Progenitor cell of endocrine pancreas (in vitro differentiated cells): ENCODE results near the gene NUDT1. TPM values are rescaled to one million over a fixed set of nuclear protein-coding genes. Genes with fewer than 3 reads are reported as not detected.

ENCODE experiments used
- DNase-seq: peaks from one replicate; pipeline ENCODE4 v3.0.0; 2021; ENCODE audit warnings: low spot score; ENCODE audit not compliant: unreplicated experiment
- H3K27ac Mint-ChIP-seq: 2 replicates; pipeline ENCODE4 v1.8.0; 2021; ENCODE audit warnings: mild to moderate bottlenecking, moderate library complexity, mixed read lengths
- H3K27me3 Mint-ChIP-seq: 2 replicates; pipeline ENCODE4 v1.8.0; 2021; ENCODE audit warnings: mixed read lengths
- H3K36me3 Mint-ChIP-seq: 2 replicates; pipeline ENCODE4 v1.8.0; 2022; ENCODE audit warnings: mixed read lengths; ENCODE audit not compliant: insufficient read depth
- H3K4me1 Mint-ChIP-seq: 2 replicates; pipeline ENCODE4 v1.8.0; 2021; ENCODE audit warnings: low read depth, mixed read lengths
- H3K4me3 Mint-ChIP-seq: 2 replicates; pipeline ENCODE4 v1.8.0; 2021; ENCODE audit warnings: low read depth, mild to moderate bottlenecking, moderate library complexity, mixed read lengths
- H3K9me3 Mint-ChIP-seq: 2 replicates; pipeline ENCODE4 v1.8.0; 2021; ENCODE audit warnings: low read depth, mixed read lengths
- CTCF ChIP-seq: fragments of 200-600 bp; sonication (generic); IDR thresholded peaks from one replicate; pipeline ENCODE4 v1.5.0; 2021; ENCODE audit warnings: antibody characterized with exemption, mild to moderate bottlenecking; ENCODE audit not compliant: unreplicated experiment
- total RNA-seq: library from RNA; stranded (reverse); gene quantifications from 2 replicates; pipeline ENCODE4 v1.2.1, GENCODE V29; 2021

The NUDT1 gene
- total RNA-seq, 1 donor from 2014 or later, result 22.1 TPM

DNA sequence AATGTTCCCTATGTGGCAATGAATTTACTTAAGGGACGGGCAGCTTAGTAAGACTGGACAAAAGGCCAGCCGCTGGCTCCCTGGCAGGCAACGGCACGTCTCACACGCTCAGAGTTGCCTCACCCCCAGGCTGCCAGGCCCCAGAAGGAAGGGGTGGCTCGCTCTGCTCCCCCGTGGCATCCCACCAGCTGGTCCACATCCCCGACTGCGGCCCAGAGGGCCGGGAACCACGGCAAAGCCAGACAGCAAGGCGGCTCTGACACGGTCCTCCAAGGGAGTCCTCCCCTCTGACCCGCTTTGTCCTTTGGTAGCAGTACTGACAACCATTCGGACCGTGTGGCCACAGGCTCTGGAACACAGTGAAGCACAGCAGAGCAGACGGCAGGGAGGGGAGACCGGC, 34.1 kb downstream of the NUDT1 start:
- no peak overlapping the region for H3K4me3 Mint-ChIP-seq
- no peak for DNase-seq
- H3K36me3 Mint-ChIP-seq, result peaks cover 3% of the 10 kb centered on the region
- no peak overlapping the region for H3K27ac Mint-ChIP-seq
- TF ChIP-seq CTCF, result no peak
- H3K27me3 Mint-ChIP-seq, result peaks cover 3% of the 10 kb centered on the region
- H3K4me1 Mint-ChIP-seq, result peaks cover 7% of the 10 kb centered on the region
- H3K9me3 Mint-ChIP-seq, result no peaks in the 10 kb centered on the region

- no peaks in the 10 kb centered on the region for H3K36me3 Mint-ChIP-seq
- no peak for TF ChIP-seq CTCF
- no peaks in the 10 kb centered on the region for H3K9me3 Mint-ChIP-seq
- H3K27me3 Mint-ChIP-seq, result no peaks in the 10 kb centered on the region
- H3K4me3 Mint-ChIP-seq, result no peak overlapping the region
- H3K27ac Mint-ChIP-seq, result no peak overlapping the region
- no peak for DNase-seq
- H3K4me1 Mint-ChIP-seq, result peaks cover 16% of the 10 kb centered on the region
Observed at GRCh38 chr7:2278026-2278425, 36.0 kb downstream of the NUDT1 start.

- H3K36me3 Mint-ChIP-seq, result no peaks in the 10 kb centered on the region
- peaks cover 16% of the 10 kb centered on the region for H3K4me1 Mint-ChIP-seq
- H3K27me3 Mint-ChIP-seq, result no peaks in the 10 kb centered on the region
- H3K27ac Mint-ChIP-seq, result peak overlapping the region; percentile 15
- TF ChIP-seq CTCF, result no peak
- H3K9me3 Mint-ChIP-seq, result no peaks in the 10 kb centered on the region
- H3K4me3 Mint-ChIP-seq, result no peak overlapping the region
- no peak for DNase-seq
Observed at GRCh38 chr7:2279896-2280295, 37.9 kb downstream of the NUDT1 start.

DNA sequence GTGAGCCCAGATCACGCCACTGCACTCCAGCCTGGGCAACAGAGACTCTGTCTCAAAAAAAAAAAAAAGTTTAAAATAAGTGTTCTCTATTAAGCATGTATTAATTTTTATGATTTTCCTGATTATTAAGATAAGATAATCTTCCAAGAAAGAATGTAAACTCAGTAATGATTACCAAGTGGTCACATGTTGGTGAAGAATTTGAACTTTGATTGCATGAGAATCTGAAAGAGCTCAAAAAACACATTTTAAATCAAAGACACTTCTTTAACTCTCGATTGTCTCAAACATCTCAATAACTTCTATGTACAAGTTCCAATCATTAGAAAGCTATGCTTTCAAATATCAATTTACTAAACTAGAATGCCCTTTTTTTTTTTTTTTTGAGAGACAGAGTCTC, 38.4 kb downstream of the NUDT1 start:
- no peaks in the 10 kb centered on the region for H3K27me3 Mint-ChIP-seq
- no peak overlapping the region for H3K27ac Mint-ChIP-seq
- DNase-seq, result no peak
- H3K9me3 Mint-ChIP-seq, result no peaks in the 10 kb centered on the region
- TF ChIP-seq CTCF, result no peak
- no peak overlapping the region for H3K4me3 Mint-ChIP-seq
- no peaks in the 10 kb centered on the region for H3K36me3 Mint-ChIP-seq
- H3K4me1 Mint-ChIP-seq, result peaks cover 16% of the 10 kb centered on the region

GRCh38 chr7:2281541-2281940, 39.5 kb downstream of the NUDT1 start:
- H3K27me3 Mint-ChIP-seq, result no peaks in the 10 kb centered on the region
- no peak for TF ChIP-seq CTCF
- H3K36me3 Mint-ChIP-seq, result no peaks in the 10 kb centered on the region
- peaks cover 16% of the 10 kb centered on the region for H3K4me1 Mint-ChIP-seq
- H3K4me3 Mint-ChIP-seq, result no peak overlapping the region
- no peak for DNase-seq
- no peak overlapping the region for H3K27ac Mint-ChIP-seq
- H3K9me3 Mint-ChIP-seq, result no peaks in the 10 kb centered on the region
